ENCODE measurements around the gene ZEB2.

Gene ZEB2

DNA sequence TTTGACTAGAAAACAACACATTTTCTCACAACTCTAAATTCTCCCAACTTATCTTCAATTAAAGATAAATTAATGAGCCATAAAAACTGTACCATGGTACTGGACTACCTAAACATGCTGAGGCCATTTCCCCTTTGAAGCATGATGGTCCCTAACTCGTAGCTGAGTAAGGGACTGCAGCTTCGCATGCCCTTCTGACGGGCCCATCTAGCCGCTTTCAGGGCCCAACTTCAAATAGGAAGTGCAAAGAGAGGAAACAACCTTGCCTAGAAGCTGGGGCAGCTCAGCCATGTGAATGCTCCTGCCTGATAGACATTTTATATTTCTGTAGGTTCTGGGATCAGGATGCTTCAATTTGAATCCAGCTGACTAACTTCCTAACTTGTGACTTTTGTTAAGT, 72.4 kb downstream of the ZEB2 start:
- no peak for DNase-seq

GRCh38 chr2:144446136-144446535, 73.8 kb downstream of the ZEB2 start:
- no peak for DNase-seq

DNA sequence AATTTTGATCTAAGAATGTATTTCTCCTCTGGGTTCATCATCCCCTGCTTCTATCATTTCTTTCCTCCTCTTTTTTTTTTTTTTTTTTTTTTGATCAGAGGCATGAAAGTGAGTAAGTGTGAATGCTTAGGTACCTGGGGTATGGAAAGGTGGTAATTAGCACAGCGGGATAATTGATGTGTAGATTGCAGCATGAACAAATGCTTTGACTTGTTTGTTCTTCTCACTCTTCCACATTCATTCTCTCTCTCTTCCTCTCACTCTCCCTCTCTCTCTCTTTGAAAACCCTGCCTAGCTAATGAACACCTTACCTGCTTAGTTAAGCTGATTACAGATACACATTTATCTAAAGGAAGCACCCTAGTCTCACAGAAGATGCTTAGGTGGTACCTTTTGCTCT, 74.7 kb downstream of the ZEB2 start:
- DNase-seq = peak; percentile 44

DNA sequence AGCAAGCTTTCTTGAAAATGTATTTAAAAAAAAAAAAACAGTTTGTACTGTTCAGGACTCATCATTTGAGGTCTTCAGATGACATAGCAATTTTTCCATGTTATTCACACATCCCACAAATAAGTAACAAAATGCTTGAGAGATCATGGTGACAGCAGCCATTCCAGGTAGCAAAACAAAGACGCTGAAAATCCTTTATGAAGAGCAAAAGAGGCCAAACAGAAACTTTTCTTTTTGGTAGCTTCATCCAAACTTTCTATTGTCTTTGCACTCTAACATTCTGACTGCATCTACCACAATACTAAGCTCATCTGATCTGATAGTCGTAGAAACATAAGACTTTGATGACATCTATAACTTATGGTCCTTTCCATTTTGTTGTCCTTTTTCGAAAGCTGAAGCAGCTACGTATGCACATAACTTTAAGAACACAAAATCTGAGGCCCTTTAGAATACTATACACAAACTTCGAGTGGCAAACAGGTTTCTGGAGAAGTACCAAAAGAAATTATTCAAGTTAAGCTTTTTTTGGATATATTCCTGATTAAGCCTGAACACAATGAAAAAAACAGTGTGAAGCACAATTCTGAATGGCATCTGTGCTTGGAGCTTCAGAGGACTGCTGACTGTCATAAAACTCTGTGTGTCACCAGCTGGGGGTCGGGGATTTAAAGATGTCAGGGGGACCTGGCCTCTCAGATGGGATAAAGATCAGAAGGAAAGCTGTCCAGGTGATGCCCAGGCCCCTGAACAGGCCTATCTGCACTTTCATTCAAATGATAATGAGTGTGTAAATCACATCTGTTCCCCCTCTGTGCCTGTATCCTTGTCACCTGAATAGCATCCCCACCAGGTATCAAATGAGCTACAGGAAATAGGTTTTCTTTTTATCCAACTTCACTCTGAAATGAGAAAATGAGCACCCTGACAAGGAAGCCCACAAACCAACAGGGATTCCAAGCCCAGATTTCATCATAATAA, 75.8 kb downstream of the ZEB2 start:
- DNase-seq = no peak

DNA sequence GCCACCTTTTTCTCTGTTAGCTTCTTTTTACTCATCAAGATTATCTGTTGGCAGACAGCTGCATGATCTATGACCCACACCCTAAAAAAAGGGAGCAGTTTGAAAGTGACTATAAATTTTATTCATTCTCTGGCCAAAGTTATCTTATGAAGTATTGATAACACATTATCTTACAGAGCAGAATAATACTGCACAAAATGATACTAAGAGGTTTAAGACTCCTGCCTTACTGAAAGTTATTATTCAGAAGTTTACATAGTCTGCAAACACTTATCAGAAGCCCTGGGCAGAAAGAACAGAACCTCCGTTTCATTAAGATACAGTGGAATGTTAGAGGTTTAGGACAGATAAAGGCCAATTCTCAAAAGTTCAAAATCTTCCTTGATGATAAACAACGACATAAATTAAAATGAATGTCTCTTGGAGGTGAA, 78.2 kb downstream of the ZEB2 start:
- no peak for DNase-seq

DNA sequence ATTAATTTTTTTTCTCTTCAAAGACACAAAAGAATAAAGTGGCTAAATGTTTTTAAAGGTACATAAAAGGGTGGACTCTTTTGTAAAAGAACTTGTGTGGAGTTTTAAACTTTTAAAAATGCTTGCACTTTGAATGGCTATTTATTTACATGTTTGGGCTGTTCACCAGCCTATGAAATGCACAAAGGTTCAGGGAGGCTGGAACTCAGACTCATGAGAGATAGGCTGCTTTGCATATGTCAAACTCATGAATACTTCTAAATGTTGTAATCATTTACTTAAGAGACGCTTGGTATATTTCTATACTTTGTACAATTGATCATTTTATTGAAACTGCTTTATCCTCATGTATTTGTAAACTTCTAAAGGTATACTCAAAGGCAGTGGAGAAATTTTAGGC, 79.9 kb downstream of the ZEB2 start:
- no peak for DNase-seq

GRCh38 chr2:144438801-144439631, 80.9 kb downstream of the ZEB2 start:
- DNase-seq = peak; percentile 88

DNA sequence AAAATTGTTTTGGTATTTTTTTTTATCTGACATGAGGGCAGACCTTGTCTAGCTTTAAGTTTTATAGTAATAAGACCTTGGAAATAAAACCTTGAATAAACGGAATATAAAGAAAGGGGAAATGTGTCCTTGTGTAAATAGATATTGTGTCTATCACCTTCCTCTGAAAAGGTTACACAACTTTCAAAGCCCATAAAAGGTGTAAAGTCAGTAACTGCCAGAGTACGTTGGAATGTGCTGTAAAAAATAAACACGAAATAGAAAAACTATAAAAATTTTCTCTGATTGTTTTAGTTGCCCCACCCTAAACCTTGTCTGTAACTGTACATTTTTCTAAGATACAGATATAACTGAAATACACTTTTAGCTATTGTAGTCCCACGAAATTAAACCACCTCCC, 82.3 kb downstream of the ZEB2 start:
- no peak for DNase-seq

DNA sequence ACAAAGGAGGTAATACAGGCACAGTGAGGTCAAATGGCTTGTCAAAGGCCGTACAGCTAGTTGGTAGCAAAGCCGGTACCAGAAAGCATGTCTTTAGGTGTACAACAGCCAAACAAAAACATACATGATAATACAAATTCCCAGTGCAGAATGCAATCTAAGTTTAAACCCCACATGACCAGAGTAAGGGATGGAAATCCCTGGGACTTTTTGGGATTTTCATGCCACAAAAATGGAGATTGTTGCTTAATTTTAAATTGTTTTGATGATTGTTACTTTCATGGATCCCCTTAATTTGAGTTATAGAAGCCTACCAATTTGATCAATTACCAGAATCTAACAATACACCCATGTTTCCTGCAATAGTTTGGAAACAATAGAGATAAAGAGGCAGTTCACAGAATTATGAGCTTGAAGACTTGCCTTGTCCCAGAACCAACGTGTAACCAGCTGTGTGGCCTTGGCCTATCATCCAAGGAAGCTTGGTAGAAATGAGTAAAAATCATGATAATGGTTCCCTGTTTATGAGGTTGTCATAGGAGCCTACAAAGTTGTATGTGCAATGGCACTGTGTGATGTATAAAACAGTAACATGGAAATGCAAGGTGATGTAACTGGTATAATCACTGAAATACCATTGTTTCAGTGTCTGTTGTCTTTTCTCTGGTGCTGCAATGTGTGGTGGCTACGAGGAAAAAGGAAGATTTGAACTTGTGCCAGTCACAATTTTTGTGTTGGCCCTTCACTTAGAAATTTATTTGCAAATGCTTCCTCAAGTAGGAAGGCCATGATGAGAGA, 85.3 kb downstream of the ZEB2 start:
- no peak for DNase-seq

DNA sequence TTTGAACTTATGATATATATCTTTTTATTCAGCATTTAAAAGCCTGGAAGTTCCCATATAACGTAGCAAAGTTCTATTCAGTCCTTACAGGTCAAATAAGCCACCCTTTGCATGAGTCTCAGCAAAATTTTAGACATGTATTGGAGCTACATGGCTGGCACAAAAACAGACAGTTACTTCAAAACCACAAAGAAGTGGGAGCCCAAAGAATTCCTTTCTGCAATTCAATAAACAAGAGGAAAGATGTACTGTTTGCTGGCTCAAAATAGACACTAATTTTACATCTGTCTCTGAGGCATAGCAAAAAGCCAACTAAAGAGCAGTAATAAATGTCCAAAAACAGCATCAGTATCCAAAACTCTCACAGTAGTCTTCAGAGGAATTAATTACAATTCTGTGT, 87.0 kb downstream of the ZEB2 start:
- no peak for DNase-seq

GRCh38 chr2:144431998-144432397, 87.9 kb downstream of the ZEB2 start:
- DNase-seq = no peak

DNA sequence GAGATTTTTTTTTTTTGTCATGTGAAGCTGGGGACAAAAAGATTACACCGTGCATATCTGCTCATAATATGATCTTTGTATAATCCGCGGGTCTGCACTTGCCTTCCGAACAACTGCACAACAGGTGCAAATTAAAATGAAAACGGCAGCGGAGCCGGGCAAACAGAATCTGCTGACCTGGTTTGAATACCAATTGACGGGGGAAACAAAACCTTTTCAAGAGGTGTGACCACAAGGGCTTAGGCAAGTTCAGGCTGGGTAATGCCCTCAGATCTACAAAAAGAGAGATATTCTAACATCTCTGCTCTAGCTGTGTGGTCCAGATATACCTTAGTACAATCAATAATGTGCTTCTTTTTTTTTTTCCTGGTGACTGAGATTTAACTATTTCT, 88.5 kb downstream of the ZEB2 start:
- peak; percentile 67 for DNase-seq

DNA sequence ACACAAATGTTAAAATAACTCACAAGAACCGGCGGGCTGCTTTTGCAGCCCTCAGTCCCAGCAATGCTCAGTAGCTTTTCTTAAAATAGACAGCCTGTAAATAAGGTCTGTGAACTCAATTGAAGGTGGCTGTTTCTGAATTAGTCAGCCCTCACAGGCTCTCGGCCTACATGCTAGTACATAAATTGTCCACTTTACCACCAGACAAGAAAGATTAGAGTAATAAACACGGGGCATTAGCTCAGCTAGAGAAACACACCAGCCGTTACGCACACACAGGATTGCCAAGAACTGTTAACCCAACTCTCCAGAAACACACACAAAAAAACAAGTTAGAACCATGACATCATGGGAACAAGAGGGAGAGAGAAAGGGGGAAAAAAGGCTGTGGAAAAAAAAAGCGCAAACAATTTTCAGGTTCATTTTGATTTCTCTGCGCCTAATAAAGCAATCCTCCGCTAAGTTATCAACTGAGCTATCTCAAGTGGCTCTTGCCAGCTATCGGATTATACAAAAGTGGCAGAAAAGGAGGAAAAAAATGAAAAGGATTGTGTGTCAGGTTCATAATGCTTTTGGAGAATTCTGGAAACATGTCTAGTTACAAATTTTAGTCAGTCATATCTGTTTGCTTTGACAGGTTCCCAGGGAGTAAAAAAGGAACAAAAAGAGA, 89.1 kb downstream of the ZEB2 start:
- DNase-seq = no peak

- DNase-seq = no peak
Observed at GRCh38 chr2:144429396-144430112, 90.4 kb downstream of the ZEB2 start.

DNA sequence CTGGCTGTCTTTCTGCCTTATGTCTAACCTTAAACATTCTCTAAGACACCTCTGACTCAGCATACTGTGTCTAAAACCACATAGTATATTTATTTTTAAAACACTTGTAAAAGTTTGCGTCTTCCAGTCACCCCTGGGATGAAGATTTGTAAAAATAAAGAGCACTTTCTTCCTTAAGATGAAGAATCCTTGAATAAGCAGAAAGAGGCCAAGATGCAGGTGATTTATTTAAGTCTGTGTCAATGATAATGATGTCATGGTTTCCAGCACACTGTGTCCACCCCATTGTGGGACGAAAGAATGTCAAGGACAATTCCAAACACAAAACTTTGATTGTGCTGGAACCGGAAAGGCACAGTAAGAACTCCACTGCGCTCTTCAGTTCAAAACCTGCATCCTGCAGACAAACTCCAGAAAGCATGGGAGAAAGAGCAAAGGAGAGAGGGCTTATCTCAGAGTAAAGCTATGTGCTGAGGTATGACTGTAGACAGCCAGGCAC, 92.9 kb downstream of the ZEB2 start:
- no peak for DNase-seq

- no peak for DNase-seq
Observed at GRCh38 chr2:144426355-144426754, 93.6 kb downstream of the ZEB2 start.

GRCh38 chr2:144424559-144425240, 95.2 kb downstream of the ZEB2 start:
- no peak for DNase-seq

DNA sequence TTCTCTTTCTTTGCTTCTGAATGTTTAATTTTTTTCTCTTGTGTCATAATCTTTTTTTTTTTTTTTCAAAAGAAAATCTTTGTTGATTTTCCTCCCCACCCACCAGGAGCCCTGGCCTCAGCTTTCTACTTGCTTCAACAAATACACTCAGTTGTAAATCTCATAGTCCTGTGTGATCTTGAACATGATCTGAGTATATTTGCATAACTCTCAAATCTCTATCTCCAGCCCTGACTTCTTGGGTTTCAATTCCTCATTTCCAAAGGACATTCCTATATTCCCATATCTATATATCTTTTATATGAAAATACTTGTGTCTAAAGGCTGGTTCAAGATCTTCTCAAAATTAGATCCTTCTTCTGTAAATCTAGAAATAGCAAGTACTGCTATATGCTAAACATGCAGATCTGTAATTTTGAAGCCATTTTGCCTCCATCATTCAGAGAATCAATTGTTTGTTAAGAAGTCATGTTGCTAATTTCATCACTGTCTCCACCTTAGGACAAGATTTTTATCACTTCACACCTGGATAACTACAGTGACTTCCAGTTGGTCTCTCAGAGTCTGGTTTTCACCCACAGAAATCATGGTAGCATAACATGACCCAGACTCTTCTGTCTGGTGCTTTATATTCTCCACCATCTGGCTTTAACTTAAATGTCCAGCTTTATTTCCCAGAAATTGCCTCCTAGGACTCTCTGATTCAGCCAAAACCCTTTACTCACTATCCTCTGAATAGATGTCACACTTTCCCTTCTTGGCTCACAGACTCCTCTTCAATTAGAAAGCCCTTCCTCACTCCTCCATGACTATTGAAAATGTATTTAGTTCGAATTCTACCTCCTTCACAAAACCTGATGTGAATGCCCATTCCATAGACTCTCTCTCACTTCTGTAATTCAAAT, 98.1 kb downstream of the ZEB2 start:
- no peak for DNase-seq

- no peak for DNase-seq
Observed at GRCh38 chr2:144419218-144419617, 100.7 kb downstream of the ZEB2 start.

GRCh38 chr2:144415386-144415785, 104.5 kb downstream of the ZEB2 start:
- DNase-seq = peak; percentile 29

All from NCI-H748 treated with DMSO at 0.1 percent for 48 hours (cell line).